Colonic mucosa (tissue), 4 donors: ENCODE data around the gene INAVA. TPM values are rescaled to one million over a fixed set of nuclear protein-coding genes. Genes with fewer than 3 reads are reported as not detected.

Experiments
- DNase-seq: peaks from one replicate; pipeline ENCODE4 v3.0.0-alpha.2; 2020
- H3K27ac ChIP-seq: fragments of 200-600 bp; one replicate; pipeline ENCODE4 v1.8.0; 2021
- H3K27me3 ChIP-seq: fragments of 200-600 bp; one replicate; pipeline ENCODE4 v1.8.0; 2021
- H3K36me3 ChIP-seq: fragments of 200-600 bp; one replicate; pipeline ENCODE4 v1.8.0; 2021
- H3K4me1 ChIP-seq: fragments of 200-600 bp; one replicate; pipeline ENCODE4 v1.8.0; 2021; ENCODE audit warnings: mild to moderate bottlenecking
- H3K4me3 ChIP-seq: fragments of 200-600 bp; one replicate; pipeline ENCODE4 v1.8.0; 2021
- H3K9ac ChIP-seq, 2 donors: one replicate each; pipeline ENCODE4 v1.7.0; 2013; ENCODE audit warnings: control low read depth in 2 of 2, low read depth in 2 of 2, low read length in 2 of 2
- H3K9me3 ChIP-seq: fragments of 200-600 bp; one replicate; pipeline ENCODE4 v1.8.0; 2021
- intact Hi-C: fragments of 100-400 bp; cut with DNase I; formaldehyde crosslinking; loops from one replicate; pipeline ENCODE4 v1.14.1; 2022
- total RNA-seq, 2 donors: library from RNA; stranded (reverse); fragmentation: NEBNext Ultra II Directional in 1 of 2; extraction: Animal tissue kit (Norgen Biotek cat#: 25700) in 1 of 2; gene quantifications; one replicate each; pipeline ENCODE4 v1.2.1, GENCODE V29; 2021
- TF ChIP-seq, protein P1 (sequence below): fragments of 200-600 bp; IDR thresholded peaks from one replicate; pipeline ENCODE4 v1.8.0; 2022; ENCODE audit warnings: antibody characterized with exemption, mild to moderate bottlenecking
- donor health status: healthy.
- donor health status: DM: no; HTN: no; CAD: no.
- donor health status: DM: no; HTN: no; CAD: no.

Gene INAVA
- total RNA-seq, 2 donors from 2014 or later: 127 to 167 TPM

DNA sequence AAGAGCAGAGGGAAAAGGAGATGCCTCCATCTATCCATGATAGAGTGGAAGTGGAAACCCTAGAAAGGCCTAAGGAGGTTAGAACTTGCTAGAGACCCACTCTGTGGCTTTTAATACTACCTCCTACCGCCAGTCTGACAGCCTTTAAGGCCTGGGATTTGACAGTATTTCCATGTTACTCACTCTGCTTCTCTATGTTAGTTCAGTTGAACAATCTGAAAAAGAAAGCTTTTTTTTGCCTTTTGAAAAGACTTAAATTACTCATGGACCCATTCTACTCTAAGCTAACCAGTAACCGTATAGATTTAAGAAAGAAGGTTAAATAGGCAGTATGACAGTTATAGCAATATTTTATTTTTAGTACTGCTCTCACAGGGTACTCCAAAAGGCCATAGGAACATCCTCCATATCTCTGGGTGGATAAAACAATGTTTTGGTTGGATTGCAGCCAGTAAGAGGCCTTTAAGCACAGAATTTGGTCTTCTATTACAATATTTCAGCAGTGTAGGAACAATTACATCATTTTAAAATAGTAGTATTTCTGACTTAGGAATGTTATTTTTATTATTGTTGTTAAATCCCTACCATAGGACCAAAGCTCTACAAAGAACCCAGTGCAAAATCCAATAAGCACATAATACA lies 37.9 kb upstream of the INAVA start:
- no peak overlapping the region for H3K27ac ChIP-seq
- H3K36me3 ChIP-seq: no peaks in the 10 kb centered on the region
- no peaks in the 10 kb centered on the region for H3K27me3 ChIP-seq
- H3K4me3 ChIP-seq: no peak overlapping the region
- TF ChIP-seq, protein P1, sequence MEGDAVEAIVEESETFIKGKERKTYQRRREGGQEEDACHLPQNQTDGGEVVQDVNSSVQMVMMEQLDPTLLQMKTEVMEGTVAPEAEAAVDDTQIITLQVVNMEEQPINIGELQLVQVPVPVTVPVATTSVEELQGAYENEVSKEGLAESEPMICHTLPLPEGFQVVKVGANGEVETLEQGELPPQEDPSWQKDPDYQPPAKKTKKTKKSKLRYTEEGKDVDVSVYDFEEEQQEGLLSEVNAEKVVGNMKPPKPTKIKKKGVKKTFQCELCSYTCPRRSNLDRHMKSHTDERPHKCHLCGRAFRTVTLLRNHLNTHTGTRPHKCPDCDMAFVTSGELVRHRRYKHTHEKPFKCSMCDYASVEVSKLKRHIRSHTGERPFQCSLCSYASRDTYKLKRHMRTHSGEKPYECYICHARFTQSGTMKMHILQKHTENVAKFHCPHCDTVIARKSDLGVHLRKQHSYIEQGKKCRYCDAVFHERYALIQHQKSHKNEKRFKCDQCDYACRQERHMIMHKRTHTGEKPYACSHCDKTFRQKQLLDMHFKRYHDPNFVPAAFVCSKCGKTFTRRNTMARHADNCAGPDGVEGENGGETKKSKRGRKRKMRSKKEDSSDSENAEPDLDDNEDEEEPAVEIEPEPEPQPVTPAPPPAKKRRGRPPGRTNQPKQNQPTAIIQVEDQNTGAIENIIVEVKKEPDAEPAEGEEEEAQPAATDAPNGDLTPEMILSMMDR: no peak
- intact Hi-C loops: no loop called here
- H3K9ac ChIP-seq: no peak overlapping the region
- no peaks in the 10 kb centered on the region for H3K9me3 ChIP-seq
- H3K4me1 ChIP-seq: no peaks in the 10 kb centered on the region
- DNase-seq: no peak

GRCh38 chr1:200857804-200858203 lies 36.9 kb upstream of the INAVA start:
- Histone ChIP-seq H3K27me3 (no peaks in the 10 kb centered on the region), H3K27ac (no peak overlapping the region), H3K4me3 (no peak overlapping the region), H3K9me3 (no peaks in the 10 kb centered on the region), H3K9ac (no peak overlapping the region), H3K36me3 (no peaks in the 10 kb centered on the region), H3K4me1 (no peaks in the 10 kb centered on the region)
- no peak for DNase-seq
- intact Hi-C loops: no loop called here
- TF ChIP-seq, protein P1: no peak

GRCh38 chr1:200861937-200862647 lies 32.6 kb upstream of the INAVA start:
- H3K4me3 ChIP-seq: no peak overlapping the region
- TF ChIP-seq, protein P1: no peak
- no peaks in the 10 kb centered on the region for H3K9me3 ChIP-seq
- DNase-seq: no peak
- intact Hi-C loops: no loop called here
- H3K9ac ChIP-seq: no peak overlapping the region
- H3K36me3 ChIP-seq: no peaks in the 10 kb centered on the region
- H3K27ac ChIP-seq: no peak overlapping the region
- no peaks in the 10 kb centered on the region for H3K27me3 ChIP-seq
- no peaks in the 10 kb centered on the region for H3K4me1 ChIP-seq

DNA sequence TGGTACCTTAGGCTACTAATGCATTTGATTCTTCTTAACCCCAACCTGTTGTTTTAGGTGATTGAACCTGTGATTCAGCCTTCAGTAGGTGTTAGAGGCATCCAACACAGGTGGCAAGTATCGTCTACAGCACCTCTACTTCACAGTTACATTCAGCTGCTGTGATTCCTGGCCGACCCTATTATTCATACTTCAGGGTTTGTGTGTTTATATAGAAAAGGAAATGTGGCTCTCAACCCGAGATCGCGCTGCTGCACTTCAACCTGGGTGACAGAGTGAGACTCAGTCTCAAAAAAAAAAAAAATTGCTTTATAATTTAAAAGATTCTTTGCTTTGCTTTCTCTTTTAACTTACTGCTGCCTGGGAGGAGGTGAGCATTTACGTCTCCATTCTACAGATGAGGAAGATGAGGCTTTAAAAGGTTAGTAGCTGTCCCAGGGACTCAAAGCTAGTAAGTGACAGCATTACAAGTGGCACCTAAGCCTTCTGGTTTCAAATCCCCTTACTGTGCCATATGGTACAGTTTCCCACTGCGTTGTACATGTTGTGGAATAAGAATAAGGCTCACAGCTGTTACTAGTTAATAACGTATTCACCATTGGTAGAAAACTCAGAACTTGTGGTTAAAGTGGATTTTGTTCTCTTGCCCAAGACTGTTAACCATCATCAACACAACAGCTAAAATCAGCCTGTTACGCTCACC lies 31.8 kb upstream of the INAVA start:
- Histone ChIP-seq H3K36me3 (no peaks in the 10 kb centered on the region), H3K27ac (no peak overlapping the region), H3K27me3 (no peaks in the 10 kb centered on the region), H3K9me3 (no peaks in the 10 kb centered on the region), H3K4me3 (no peak overlapping the region), H3K9ac (no peak overlapping the region), H3K4me1 (no peaks in the 10 kb centered on the region)
- intact Hi-C loops: no loop called here
- DNase-seq: no peak
- TF ChIP-seq, protein P1: no peak

- H3K36me3 ChIP-seq: no peaks in the 10 kb centered on the region
- no peak overlapping the region for H3K27ac ChIP-seq
- no peaks in the 10 kb centered on the region for H3K9me3 ChIP-seq
- TF ChIP-seq, protein P1: no peak
- H3K4me1 ChIP-seq: no peaks in the 10 kb centered on the region
- no peak overlapping the region for H3K9ac ChIP-seq
- no peaks in the 10 kb centered on the region for H3K27me3 ChIP-seq
- no peak overlapping the region for H3K4me3 ChIP-seq
- intact Hi-C loops: no loop called here
- DNase-seq: no peak
These were observed 28.6 kb upstream of the INAVA start for GRCh38 chr1:200866116-200866515.
